ENCODE results near the gene DNAH3. TPM values are rescaled to one million over a fixed set of nuclear protein-coding genes. Genes with fewer than 3 reads are reported as not detected.

The DNAH3 gene
- total RNA-seq, 1 experiment from 2014 or later = 0.24 TPM

DNA sequence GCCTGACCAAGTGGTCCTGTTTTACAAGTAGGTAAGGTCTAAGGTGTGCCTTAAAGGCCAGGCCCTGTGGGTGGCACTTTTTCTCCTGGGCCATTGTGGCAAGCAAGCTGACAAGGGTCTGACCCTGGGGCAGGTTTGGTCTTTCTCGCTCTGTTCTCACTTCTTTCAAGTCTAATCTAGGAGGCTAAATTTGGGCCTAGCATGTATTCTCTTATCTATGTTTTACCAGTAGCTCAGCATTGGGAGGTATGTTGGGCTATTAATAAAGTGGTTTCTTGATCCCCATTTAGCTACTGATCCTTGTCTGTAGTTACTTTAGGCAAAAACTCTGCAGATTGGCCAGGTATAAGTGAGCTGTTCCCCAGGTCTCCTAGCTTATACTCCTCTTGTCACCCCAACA is 77.7 kb downstream of the DNAH3 start:
- Histone ChIP-seq H2BK15ac (ENCODE audit: low read depth, low read length) (no peak overlapping the region), H3K14ac (ENCODE audit: insufficient read depth, low read length) (no peak overlapping the region), H4K91ac (ENCODE audit: insufficient read length, low read depth, low read length) (no peak overlapping the region), H4K8ac (replicated peaks; ENCODE audit: insufficient read length, low read depth, low read length) (no peak overlapping the region), H3K9me3 (ENCODE audit: control insufficient read depth, low read depth, low read length) (no peaks in the 10 kb centered on the region), H3T11ph (ENCODE audit: low read length) (no peak overlapping the region), H3K79me2 (ENCODE audit: insufficient read depth, low read length) (no peaks in the 10 kb centered on the region), H3K4me1 (ENCODE audit: insufficient read depth, low read length) (no peaks in the 10 kb centered on the region), H3K23ac (ENCODE audit: insufficient read length, low read depth, low read length) (no peak overlapping the region), H2BK120ac (ENCODE audit: low read depth, low read length, poor library complexity, severe bottlenecking) (no peak overlapping the region), H3K4ac (ENCODE audit: low read depth, low read length) (no peak overlapping the region), H2BK5ac (ENCODE audit: insufficient read length, low read length) (no peak overlapping the region), H3K56ac (ENCODE audit: insufficient read length, low read depth, low read length) (no peak overlapping the region), H2BK12ac (ENCODE audit: insufficient read length, low read depth, low read length) (no peak overlapping the region), H3K4me2 (ENCODE audit: insufficient read depth, insufficient read length, low read length) (no peak overlapping the region), H3K27me3 (ENCODE audit: insufficient read depth, low read length) (no peaks in the 10 kb centered on the region), H3K23me2 (ENCODE audit: insufficient read length, low read depth, low read length, poor library complexity, severe bottlenecking) (no peaks in the 10 kb centered on the region), H2AK5ac (ENCODE audit: insufficient read length, low read length) (no peak overlapping the region), H4K20me1 (ENCODE audit: control insufficient read depth, insufficient read depth, insufficient read length) (no peaks in the 10 kb centered on the region), H3K18ac (ENCODE audit: insufficient read length, low read depth, low read length) (no peak overlapping the region), H3K9ac (ENCODE audit: extremely low read depth, insufficient read length, low read length) (no peak overlapping the region), H3K79me1 (ENCODE audit: insufficient read depth, low read depth, low read length, poor library complexity, severe bottlenecking) (no peaks in the 10 kb centered on the region), H3K27ac (ENCODE audit: insufficient read length, low read depth, low read length) (no peak overlapping the region), H2BK20ac (ENCODE audit: low read depth, low read length, poor library complexity, severe bottlenecking) (no peak overlapping the region), H4K5ac (ENCODE audit: insufficient read length, low read depth, low read length) (no peak overlapping the region), H2AFZ (ENCODE audit: low read length) (no peak overlapping the region)
- H3K4me3 Mint-ChIP-seq = no peak overlapping the region
- no peak overlapping the region for H3K27ac Mint-ChIP-seq
- no CpG with 5 or more reads among the region's 1 CpG for WGBS (ENCODE audit: extremely low coverage, insufficient read length, low lambda C conversion rate)
- no peak for DNase-seq
- no peaks in the 10 kb centered on the region for H3K4me1 Mint-ChIP-seq
- peaks cover 0 to 8% (median 0%) of the 10 kb centered on the region in 3 experiments; a peak in 1 of 7 replicates for H3K36me3 Mint-ChIP-seq (ENCODE audit: insufficient read depth in 1 of 3, low read depth in 3 of 3)
- TF ChIP-seq, protein P1, sequence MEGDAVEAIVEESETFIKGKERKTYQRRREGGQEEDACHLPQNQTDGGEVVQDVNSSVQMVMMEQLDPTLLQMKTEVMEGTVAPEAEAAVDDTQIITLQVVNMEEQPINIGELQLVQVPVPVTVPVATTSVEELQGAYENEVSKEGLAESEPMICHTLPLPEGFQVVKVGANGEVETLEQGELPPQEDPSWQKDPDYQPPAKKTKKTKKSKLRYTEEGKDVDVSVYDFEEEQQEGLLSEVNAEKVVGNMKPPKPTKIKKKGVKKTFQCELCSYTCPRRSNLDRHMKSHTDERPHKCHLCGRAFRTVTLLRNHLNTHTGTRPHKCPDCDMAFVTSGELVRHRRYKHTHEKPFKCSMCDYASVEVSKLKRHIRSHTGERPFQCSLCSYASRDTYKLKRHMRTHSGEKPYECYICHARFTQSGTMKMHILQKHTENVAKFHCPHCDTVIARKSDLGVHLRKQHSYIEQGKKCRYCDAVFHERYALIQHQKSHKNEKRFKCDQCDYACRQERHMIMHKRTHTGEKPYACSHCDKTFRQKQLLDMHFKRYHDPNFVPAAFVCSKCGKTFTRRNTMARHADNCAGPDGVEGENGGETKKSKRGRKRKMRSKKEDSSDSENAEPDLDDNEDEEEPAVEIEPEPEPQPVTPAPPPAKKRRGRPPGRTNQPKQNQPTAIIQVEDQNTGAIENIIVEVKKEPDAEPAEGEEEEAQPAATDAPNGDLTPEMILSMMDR (conservative IDR thresholded peaks at IDR 0.05) = no peak
- H3K9me3 Mint-ChIP-seq = peaks cover 3 to 6% of the 10 kb centered on the region in 2 experiments; a peak in 4 of 5 replicates
- no peaks in the 10 kb centered on the region for H3K27me3 Mint-ChIP-seq (ENCODE audit: low read depth)

All from H9 (cell line).